Upper lobe of left lung (tissue), 4 donors: ENCODE measurements around the gene MS4A6E.

Source experiments
- POLR2A ChIP-seq, 4 donors: fragments of 450-650 bp; IDR thresholded peaks; one replicate each; pipeline ENCODE4 v1.5.1; 2016 to 2017; ENCODE audit warnings: antibody characterized with exemption in 4 of 4, mild to moderate bottlenecking in 2 of 4
- POLR2AphosphoS5 ChIP-seq, 2 donors: sonication (generic); formaldehyde crosslinking; IDR thresholded peaks; one replicate each; pipeline ENCODE4 v1.5.1; 2017; ENCODE audit warnings: antibody characterized with exemption in 2 of 2
- TF ChIP-seq, protein P1 (sequence below), 6 experiments: fragments of 450-650 bp in 4 of 6; fragments of 200-600 bp in 2 of 6; sonication (generic) in 2 of 6; IDR thresholded peaks; one replicate each; pipeline ENCODE4 v1.5.1; 2016 to 2019; ENCODE audit warnings: antibody characterized with exemption in 6 of 6

DNA sequence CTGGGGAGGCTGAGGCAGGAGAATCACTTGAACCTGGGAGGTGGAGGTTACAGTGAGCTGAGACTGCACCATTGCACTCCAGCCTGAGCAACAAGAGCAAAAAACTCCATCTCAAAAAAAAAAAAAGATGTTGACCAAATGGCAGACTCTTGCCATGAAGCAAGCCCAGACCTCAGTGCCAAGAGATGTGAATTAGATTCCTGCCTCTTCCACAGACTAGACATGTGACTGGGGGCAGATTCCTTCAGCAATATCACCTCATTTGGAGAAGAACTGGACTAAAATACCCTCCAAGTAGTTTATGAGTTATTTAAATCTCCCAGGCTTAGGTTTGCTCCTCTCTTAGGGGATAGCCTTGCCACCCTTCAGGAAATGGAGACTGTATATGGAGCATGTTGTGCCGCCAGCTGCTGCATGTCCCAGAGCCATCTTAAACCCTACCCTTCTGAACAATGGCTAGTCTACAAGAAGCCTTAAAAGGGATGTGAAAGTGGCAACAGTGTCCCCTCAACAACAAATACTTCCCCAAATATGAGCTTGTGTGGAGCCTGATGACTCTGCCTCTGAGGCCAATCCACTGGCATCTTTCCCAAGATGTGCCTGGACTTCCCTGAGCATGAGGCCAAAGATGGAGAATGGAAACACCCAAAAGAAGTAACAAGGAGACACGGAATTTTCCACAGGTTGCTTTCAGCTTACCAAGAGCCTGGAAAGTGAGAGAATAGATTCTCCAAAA is 50.5 kb downstream of the MS4A6E start:
- TF ChIP-seq POLR2A (IDR thresholded peaks at IDR 0.05) (peak in 1 of 4 donors; percentile 67), POLR2AphosphoS5 (IDR thresholded peaks at IDR 0.05) (peak; percentile 57 to 59)
- TF ChIP-seq, protein P1, sequence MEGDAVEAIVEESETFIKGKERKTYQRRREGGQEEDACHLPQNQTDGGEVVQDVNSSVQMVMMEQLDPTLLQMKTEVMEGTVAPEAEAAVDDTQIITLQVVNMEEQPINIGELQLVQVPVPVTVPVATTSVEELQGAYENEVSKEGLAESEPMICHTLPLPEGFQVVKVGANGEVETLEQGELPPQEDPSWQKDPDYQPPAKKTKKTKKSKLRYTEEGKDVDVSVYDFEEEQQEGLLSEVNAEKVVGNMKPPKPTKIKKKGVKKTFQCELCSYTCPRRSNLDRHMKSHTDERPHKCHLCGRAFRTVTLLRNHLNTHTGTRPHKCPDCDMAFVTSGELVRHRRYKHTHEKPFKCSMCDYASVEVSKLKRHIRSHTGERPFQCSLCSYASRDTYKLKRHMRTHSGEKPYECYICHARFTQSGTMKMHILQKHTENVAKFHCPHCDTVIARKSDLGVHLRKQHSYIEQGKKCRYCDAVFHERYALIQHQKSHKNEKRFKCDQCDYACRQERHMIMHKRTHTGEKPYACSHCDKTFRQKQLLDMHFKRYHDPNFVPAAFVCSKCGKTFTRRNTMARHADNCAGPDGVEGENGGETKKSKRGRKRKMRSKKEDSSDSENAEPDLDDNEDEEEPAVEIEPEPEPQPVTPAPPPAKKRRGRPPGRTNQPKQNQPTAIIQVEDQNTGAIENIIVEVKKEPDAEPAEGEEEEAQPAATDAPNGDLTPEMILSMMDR (IDR thresholded peaks at IDR 0.05): no peak
